HG03571 (cell line): ENCODE measurements around the gene ZNF366.
A peak's percentile ranks its signal among the peaks of the same experiment; 100 is the strongest.

Experiments used
- ATAC-seq: cut with Tn5 transposase; IDR thresholded peaks from one replicate; pipeline ENCODE4 v1.9.1; 2021; ENCODE audit not compliant: unreplicated experiment

ZNF366 gene

DNA sequence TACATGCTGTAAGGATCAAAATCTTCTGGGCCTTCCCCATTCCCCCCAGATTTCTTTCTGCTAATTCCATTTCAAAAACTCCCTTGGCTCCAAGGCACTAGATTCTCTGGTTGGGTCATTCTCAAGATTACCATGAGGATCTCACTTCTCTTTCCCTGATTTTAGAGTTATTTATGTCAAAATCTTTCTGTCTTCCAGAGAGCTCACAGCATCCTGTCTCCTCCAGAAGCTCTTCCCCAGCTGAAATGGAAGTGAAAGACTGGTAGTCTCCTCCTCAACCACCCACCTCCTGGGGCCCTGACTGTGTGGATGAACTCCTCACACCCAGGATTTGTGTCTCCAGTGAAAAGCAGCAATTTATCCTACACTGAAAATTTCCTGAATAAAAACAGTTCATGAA is 11.9 kb upstream of the ZNF366 start:
- ATAC-seq, result no peak

DNA sequence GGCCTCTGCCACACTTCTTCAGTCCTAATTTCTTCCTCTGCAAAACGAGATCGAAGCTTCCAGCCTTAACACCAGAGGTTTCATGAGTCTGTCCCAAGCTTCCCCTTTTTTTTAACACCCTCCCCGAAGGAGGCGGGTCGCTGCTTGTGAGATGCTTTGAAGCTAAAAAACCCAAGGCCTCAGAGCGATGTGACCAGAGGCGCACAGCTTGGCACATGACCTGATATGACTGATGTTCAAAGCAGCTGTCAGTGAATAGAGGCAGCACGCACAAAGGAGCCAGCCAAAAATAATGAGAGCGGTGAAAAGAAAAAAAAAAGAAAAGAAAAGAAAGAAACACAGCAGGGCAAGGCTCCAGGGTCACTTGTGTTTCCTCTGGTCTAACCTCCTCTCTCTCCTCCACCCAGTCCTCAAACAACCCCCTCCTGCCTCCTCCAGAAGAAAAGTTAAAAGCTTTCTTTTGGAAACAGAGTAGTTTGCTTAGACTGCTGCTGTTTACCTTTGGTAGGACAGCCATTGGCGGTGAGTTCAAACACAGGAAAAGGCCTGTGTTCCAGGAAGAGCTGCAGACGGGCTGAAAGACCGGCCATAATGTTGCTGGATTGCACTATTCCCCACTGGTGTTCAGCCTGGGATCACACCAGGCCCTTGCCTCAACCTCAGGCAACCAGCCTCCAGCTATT is 10.9 kb upstream of the ZNF366 start:
- ATAC-seq, result no peak

DNA sequence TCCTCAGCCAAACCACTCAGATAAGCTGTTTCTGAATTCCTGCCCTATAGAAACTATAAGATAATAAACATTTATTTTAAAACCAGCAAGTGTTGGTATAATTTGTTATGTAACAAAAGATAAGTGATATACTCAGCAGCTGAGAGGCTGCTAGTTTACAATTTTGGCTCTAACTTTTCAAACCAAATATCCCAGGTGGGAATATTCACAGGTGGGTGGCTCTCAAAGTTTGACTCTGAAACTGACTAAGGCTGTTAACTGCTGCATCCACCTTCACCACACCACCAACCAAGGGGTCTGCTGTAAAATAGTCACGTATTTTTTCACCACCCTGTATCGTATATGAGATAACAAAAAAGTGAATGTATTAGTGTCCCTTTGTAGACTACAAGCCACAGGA is 9.7 kb upstream of the ZNF366 start:
- no peak for ATAC-seq

DNA sequence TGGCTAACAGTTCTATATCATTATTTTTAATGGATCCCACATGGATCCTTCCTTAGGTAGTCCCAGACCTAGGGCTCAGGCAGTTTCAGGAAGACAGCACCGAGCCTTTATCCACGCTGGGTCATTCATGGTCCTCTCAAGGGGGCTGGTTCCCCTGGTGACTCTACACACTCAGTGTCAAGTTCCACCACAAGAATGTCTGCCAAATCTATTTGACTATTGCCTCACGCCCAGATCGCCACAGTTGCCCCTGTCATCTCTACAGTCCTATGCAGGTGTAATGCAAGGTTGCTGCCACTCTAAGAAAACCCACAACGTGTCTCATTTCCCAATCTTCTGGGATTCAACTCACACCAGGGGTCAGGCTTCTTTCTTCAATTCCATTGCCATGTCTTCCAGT is 8.0 kb upstream of the ZNF366 start:
- ATAC-seq, result no peak

DNA sequence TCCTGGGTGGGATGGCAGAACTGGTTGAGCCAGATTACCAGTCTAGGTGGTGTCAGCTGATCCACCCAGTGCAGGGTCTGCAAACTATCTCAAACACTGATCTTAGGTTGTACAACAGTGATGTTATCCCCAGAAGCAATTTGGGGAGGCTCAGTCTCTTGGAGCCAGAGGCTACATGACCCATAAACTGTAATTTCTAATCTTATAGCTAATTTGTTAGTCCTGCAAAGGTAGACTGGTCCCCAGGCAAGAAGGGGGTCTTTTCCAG is 5.3 kb upstream of the ZNF366 start:
- ATAC-seq, result no peak

DNA sequence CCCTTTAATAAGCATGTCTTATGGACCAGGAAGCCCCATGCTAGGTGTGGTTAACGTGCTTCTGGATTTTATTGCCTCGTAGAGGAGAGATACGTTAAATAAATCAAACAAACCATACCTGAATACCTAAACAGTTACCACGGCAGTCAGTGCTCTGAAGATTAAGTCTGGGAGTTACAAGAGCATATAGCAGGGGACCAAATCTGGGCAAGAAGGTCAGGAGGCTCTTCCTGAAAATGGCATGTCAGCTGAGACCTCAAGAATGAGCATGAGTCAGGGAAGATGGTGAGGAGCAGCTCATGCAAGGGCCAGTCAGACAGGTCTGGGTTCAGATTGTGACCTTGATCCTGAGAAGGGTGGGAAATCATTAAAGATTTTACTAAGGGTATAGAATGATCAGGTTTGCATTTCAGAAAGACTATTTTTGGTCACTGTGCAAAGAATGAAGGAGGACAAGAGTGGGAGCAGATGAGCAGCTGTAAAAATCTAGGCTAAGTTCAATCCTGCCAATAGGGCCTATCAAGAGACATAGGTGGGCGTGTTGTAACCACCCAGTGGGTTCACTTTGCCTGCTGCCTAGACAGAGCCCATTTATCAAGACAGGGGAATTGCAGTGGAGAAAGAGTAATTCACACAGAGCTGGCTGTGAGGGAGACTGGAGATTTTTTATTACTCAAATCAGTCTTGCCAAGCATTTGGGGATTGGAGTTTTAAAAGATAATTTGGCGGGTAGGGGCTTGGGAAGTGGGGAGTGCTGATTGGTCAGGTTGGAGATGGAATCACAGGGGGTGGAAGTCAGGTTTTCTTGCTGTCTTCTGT is 4.8 kb upstream of the ZNF366 start:
- ATAC-seq, result no peak

DNA sequence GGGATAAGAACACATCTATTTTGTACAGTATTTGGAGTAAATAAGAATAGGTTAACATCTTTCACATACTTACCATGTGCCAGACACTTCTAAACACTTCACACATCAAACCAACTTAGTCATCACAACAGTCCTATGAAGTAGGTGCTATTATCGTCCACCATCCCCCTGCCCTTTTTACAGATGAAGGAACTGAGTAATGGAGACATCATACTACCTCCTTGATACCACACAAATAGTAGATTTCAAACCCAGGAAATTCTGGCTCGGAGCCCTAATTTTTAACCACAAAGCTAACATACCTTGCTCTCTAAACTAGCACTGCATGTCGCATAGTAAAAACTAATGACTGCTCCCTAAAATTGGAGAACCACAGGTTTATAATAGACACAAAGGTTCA is 4.2 kb upstream of the ZNF366 start:
- ATAC-seq, result no peak

DNA sequence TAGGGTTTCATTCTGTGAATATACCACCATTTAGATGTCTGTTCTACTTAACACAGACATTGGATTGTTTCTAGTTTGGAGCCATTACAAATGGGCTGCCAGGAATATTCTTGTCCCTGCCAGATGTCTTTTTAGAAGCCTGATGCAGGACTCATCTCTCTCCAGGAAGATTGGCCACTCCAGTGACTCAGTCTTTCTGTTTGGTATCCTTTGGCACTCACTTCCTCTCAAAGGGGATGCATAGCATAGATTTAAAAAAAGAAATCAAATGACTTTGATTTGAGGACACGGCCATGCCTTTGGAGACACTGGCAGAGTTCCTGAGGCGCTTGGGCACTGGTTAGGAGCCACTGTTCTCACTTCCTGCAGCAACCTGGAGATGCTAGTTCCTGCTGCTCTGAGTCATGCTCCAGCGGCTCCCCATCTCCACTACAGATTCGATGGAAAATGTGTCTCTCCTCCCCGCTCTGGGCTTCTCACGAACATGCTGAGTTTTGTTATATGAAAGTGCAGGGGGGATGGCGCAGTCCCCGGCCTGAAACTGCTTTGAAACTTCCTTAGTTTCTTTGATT is 3.5 kb upstream of the ZNF366 start:
- ATAC-seq, result no peak

DNA sequence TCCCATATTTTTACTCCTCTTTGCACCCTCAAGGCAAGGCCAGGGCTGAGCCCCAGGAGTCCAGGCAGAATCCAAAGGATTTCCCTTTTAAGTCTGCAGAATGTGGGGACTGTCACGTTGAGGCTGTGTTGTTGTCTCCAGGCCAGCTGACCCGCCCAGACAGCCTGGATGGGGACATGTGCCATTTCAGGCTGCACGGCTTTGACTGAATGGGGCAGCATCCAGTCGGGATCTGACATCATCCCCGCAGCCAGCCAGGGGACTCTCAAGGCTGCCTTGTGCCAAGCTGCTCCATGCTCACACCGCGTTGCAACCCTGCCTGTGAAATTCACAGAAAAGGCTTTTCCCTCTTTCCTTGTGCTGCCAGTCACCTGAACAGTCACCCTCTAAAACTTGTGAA is 2.2 kb upstream of the ZNF366 start:
- no peak for ATAC-seq

DNA sequence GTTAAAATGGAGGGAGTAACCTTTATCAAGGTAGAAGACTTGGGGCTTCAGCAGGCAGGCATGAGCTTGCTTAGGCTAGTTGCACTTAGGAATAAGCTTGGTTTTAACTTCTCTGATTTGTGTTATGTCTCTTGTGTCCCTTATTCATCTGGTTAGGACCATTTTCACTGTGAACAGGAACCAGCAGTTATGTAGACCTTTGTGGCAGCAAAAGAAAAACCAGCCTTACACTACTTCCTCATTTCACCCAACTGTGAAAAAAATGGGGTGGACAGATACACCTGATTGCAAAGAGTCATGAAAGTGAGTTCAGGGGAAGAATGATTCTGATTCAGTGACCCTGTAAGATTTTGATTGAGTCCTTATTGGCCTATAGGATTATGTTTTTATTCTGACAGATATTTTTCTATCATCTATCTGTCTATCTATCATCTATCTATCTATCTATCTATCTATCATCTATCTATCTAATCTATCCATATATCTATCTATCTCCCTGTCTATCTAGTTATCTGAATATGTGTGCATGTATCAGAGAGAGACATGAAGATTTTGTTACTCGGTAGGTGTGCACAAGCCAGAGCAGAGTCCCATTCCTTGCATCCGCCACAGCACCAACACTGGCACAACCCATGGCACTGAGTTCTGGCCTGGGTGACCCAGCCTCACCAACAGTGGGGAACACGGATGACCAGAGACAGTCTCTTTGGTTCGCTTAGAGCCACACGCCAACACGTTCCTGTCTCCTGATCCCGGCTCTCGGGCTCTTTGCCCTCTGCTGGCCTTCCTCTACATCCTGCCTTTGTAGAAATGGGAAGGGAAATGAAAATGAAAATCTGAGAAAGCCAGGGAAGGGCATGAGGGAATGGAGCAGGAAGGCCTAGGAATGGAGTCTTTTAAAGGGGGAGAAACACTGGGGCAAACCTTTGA is 1.3 kb upstream of the ZNF366 start:
- peak; percentile 96 for ATAC-seq

DNA sequence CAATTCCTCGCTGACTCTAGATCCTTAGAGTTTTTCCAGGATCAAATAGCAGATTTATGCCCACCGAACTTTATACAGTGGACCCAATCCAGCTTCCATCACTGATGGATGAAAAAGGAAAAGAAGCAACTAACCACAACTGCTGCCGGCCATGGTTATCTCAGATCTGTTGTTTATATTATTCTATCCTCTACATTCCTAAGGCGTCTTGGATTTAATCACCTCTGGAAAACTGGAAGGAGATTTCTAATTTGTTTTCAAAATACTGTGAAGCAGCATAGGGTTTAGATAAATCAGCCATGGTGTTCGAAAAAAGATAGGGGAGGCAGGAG is 663 bp upstream of the ZNF366 start:
- no peak for ATAC-seq

DNA sequence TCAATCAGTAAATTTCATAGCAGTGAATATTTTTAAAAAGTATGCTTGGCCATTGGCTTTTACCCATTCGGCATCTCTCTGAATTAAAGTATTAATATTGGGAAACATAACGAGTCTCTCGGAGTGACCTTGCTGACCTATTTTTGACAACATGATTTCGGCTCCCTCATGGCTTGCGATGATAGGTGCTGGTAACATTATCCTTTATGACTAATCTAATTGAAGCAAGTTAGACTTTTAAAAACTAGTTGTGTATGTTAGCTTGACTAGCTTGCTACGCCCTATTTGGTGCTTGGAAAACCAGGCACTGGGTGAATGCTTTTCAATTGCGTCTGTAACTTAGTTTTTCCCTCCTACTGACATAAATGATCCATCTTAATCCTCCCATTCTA is 1.1 kb downstream of the ZNF366 start:
- no peak for ATAC-seq

DNA sequence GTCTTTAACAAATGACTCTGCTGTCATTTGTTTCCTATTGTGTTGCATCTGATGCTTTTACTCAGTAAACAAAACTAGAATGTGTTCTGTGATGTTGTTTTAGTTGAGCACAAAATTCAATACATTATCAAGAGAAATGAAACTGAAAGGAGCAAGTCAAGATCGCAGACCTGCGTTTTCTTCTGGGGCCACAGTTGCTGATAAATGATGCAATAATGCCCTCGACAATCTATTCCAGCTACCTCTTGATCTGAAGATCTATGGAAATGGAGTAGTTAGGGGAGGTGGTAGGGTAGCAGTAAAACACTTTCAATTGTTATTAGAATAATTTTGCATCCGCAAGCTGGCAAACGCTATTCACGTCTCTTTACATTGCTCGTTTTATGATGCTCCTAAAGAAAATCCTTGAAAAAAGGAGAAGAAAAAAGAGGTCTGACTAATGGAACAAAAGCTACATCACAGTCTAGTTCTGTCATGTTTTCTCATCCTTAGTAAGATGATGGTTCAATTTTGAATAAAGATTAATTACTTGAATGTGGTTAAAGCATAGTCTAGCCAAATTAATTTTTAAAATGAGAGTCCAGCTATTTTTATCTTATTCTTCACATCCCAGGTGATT is 1.6 kb downstream of the ZNF366 start:
- ATAC-seq, result no peak

DNA sequence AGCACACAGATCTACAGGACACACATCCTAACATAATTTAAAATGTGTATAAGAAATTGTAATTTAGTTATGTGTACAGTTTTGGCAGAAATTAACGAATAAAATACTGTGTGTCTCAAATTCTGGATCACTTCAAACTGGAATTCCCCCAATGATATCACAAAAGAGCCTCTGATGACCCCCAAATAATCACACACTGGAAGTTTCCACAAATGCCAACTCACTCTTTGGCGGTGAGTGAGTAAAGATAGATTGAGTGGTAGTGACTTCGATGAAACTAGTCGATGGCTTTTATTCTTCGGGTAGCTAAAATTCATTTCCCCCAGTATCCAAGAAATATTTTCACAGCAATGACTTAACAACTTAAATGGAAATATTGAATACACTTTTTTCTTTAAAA is 2.2 kb downstream of the ZNF366 start:
- no peak for ATAC-seq

DNA sequence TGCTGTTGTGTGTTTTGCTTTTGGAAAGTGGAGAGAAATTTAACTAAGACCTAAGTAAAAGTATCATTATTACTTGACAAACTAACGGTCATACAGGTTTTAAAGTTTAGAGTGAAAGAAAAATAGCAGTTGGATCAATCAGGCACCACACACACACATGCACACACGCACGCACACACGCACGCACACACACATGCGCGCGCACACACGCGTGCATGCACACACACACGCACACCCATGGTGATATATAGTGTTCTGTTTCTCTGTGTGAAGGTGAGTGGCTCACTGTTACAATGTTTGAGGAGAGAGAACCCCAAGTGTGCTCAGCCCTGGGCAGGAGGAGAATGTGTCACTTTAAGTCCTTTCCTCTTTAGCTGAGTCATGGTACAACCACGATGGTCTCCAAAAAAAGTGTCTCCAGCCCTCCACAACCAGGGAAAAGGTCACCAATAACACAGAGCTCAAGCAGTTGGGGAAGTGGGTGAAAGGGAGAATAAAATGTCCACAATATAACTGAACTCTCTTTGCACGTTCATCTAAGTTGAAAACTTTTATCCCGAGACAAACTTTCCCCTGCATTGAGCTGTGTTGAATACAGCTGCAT is 3.2 kb downstream of the ZNF366 start:
- no peak for ATAC-seq

DNA sequence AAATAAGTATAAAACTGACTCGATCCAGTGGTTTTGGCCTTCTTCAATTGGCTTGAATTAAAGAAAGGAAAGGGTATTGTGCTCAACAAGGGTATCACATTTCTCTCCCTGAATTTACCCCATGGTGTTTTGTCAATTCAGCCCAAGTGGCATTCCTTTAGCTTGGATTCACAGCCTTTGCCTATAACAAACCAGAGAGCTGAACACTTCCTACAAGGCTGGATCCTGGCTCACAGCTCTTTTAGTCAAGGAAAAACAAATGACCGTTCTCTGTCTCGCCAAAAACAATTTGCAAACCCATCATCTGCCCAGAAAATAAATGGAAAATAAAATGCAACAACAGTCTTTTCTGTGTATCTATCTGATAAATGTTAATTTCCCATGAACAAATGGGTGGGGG is 5.7 kb downstream of the ZNF366 start:
- ATAC-seq, result no peak

DNA sequence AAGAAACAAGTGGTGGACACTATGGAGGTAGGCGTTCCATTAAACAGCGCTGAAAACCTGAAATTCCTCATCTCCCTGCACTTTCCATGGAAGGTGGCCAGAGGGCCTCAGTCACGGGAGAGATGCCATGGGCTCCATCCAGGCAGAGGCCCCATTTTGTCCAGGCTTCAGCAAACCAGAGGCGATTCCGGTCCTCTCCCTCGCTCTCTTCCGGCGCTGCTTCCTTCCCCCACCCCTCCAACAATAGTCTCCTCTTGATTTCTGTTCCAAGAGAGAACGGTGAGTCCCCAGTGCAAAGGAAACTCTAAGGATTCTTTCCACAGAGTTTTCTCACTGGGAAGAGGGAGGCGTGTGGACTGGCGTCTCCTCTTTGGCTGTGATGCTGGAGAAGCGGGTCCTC is 7.5 kb downstream of the ZNF366 start:
- no peak for ATAC-seq

DNA sequence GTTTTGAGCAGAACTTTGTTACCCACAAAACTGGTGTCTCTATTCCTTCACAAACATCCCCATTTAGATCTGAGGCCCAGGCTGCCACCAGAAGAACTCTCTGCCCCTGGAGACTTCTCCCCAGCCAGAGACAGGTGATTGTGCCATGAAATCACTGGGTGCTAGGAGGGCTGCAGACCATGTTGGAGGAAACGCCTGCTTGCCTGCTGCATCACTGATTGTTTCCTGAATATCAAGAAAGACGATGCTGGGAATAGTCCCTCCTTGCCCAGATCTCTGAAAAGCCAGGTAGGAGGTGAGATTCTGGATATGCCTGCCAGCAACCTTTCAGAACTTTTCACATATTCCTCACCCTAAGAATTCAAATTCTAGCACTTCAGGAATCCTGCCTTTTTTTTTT is 8.1 kb downstream of the ZNF366 start:
- ATAC-seq, result no peak

DNA sequence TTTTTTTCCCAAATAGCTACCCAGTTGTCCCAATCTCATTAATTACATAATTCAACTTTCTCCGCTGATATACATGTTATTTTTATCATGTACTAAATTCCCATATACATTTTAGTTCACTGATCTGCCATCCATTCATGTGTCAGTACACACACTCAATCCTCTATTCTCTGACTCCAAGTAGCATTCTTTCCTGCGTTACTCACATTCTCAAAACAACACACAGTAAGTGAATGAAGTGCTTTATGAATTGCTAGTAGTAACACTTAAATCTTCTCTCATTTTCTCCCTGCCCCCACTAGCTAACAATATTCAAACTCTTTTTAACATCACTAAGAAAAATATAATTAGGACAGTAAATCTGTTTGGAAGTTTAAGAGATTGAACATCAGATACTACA is 8.9 kb downstream of the ZNF366 start:
- no peak for ATAC-seq

DNA sequence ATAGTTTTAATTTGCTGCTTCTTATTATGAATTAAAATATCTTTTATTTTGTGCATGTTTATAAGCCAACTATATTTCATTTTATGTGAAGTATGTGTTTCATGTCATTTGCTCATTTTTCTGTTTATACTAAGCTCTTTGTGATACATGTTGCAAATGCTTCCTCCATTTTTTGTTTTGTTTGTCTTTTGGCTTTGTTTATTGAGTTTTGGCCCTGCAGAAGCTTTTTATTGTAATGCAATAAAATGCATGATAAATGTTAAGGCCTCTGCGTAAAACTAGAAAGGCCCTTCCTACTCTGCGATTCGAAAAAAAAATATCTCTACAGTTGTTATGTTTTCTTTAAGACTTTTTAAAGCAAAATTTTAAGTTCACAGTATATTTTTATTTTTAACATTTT is 9.4 kb downstream of the ZNF366 start:
- no peak for ATAC-seq

DNA sequence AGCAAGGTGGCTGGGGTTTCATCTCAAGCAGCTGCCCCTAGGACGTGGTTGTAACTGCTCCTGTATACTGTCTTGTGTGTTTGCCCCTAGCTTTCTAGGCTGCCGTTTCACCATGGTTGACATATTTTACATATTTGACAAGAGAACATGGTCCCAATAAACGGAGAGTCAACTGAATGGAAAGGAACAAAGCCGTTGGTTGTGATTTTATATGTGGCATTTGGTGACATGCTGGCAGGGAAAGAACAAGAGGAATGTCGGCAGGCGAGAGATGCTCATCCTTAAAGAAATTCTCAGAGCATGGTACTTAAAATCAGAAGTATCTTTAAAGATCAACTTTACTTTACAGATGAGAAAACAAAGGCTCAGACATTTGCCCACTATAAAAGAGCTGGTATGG is 11.8 kb downstream of the ZNF366 start:
- ATAC-seq, result no peak
